ENCODE results near the gene GCK.
A peak's percentile ranks its signal among the peaks of the same experiment; 100 is the strongest.

GCK gene

DNA sequence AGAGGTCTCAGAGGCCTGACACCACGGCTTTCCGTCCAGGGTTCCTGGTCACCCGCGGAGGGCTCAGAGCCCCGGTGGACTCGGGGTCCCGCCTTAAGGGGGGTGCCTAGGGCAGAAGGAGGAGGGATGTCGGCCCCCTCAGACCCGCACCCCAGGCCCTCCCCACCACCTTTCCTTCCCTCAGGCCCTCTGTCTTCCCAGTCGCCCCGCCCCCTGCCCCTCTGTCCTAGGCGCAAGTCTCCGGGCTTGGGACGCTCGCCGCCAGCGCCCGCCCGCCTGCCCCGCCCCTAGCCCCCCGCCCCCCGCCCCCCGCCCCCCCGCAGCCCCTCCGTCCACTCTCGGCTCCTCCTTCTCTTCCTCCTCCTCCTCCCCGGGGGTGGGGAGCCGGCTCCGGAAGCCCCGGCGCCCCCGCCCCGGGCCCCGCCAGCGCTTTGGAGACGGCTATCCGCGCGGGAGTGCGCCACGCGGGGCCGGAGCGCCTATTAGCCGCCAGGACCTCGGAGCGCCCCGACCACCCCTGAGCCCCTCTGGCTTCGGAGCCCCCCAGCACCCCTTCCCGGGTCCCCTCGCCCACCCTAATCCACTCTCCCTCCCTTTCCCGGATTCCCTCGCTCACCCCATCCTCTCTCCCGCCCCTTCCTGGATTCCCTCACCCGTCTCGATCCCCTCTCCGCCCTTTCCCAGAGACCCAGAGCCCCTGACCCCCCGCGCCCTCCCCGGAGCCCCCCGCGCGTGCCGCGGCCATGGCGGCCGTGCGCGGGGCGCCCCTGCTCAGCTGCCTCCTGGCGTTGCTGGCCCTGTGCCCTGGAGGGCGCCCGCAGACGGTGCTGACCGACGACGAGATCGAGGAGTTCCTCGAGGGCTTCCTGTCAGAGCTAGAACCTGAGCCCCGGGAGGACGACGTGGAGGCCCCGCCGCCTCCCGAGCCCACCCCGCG is 85.0 kb downstream of the GCK start, which contains the start of gene AEBP1:
Gene AEBP1, plus strand, starts transcription at position 423 of the 937 bp plus-strand sequence. Its CDS starts 321 bp downstream, at position 744.
- ChIA-PET POLR2A (interaction anchor here (1.2 kb wide), 1 partner anchor 12 kb away, joined by 3 read pairs; no protein-coding TSS in a partner anchor), CTCF (no interaction called here)
- TF ChIP-seq CTBP1 (IDR thresholded peaks at IDR 0.05; ENCODE audit: borderline replicate concordance) (no peak), SP1 (IDR thresholded peaks at IDR 0.05) (no peak), FOXK2 (IDR thresholded peaks at IDR 0.05) (no peak), FOXM1 (IDR thresholded peaks at IDR 0.05; ENCODE audit: borderline replicate concordance) (no peak), L3MBTL2 (conservative IDR thresholded peaks at IDR 0.05) (no peak), NFRKB (IDR thresholded peaks at IDR 0.05) (no peak), ARNT (IDR thresholded peaks at IDR 0.05) (no peak), FOXA1 (IDR thresholded peaks at IDR 0.05) (no peak), SUZ12 (IDR thresholded peaks at IDR 0.05) (no peak)
- no peak for DNase-seq (ENCODE audit: extremely low spot score)

DNA sequence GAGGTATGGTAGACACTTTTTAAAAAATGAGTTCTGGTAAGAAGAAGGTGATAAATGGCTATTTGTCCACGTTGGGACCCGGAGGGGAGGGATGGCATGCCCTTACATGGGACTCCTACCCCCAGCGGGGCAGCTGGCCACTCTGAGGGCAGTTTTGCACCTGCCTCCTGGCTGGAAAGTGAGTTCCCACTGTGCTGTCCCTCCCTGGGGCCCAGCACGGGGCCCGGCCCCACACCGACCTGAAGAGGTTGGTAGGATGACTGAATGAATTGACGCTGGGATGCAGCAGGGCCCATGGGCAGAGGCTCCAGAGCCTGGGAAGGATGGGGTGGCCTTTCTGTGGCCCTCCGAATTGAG is 85.7 kb downstream of the GCK start:
- TF ChIP-seq L3MBTL2 (conservative IDR thresholded peaks at IDR 0.05): no peak
- no peak for TF ChIP-seq FOXK2 (IDR thresholded peaks at IDR 0.05)
- no peak for TF ChIP-seq TARDBP (IDR thresholded peaks at IDR 0.05)
- no peak for TF ChIP-seq FOXA1 (IDR thresholded peaks at IDR 0.05)
- TF ChIP-seq ELF4 (IDR thresholded peaks at IDR 0.05): no peak
- TF ChIP-seq FOXM1 (IDR thresholded peaks at IDR 0.05; ENCODE audit: borderline replicate concordance): no peak
- no peak for TF ChIP-seq LEF1 (IDR thresholded peaks at IDR 0.05; ENCODE audit: borderline replicate concordance)
- TF ChIP-seq, protein P1, sequence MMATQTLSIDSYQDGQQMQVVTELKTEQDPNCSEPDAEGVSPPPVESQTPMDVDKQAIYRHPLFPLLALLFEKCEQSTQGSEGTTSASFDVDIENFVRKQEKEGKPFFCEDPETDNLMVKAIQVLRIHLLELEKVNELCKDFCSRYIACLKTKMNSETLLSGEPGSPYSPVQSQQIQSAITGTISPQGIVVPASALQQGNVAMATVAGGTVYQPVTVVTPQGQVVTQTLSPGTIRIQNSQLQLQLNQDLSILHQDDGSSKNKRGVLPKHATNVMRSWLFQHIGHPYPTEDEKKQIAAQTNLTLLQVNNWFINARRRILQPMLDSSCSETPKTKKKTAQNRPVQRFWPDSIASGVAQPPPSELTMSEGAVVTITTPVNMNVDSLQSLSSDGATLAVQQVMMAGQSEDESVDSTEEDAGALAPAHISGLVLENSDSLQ (IDR thresholded peaks at IDR 0.05): no peak
- TF ChIP-seq SP1 (IDR thresholded peaks at IDR 0.05): no peak
- no peak for TF ChIP-seq ARNT (IDR thresholded peaks at IDR 0.05)
- no peak for TF ChIP-seq SUZ12 (IDR thresholded peaks at IDR 0.05)
- TF ChIP-seq BHLHE40 (IDR thresholded peaks at IDR 0.05; ENCODE audit: borderline replicate concordance): no peak
- no peak for TF ChIP-seq CTBP1 (IDR thresholded peaks at IDR 0.05; ENCODE audit: borderline replicate concordance)
- DNase-seq (ENCODE audit: extremely low spot score): no peak
- CTCF ChIA-PET: no interaction called here
- POLR2A ChIA-PET: no interaction called here

DNA sequence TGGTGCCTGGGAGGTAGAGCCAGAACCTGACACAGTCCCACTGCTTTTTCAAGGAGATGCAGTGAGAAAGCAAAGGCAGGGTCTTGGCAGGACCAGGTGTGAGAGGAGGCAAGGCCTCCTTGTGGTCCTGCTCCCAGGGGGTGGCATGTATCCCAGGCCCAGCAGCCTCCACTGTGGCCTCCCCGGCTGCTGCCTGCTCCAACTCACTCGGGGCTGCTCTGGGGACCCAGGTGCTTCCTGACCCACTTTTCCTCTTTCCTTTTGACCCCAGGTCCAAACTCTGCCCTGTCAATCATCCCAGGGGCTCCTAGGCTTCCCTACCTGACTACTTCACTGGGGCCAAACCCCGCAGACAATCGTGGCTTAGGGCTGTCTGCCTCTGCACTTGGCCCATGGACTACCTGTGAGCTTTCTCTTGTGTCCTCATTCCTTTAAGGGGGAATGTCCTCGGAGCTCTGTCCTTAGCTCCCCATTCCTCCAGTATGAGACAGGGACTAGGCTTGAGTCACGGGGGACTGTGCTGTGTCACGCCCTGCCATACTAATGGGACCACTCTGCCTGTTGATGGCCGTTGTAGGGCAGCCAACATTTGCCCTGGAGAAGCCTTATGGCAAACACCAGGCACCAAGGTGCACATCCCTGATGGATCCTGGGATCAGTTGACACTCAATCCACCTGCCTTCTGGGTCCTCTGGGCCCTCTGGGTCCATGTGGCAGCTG is 86.2 kb downstream of the GCK start:
- ChIA-PET POLR2A (no interaction called here), CTCF (no interaction called here)
- TF ChIP-seq L3MBTL2 (conservative IDR thresholded peaks at IDR 0.05) (no peak), ARNT (IDR thresholded peaks at IDR 0.05) (no peak), FOXM1 (IDR thresholded peaks at IDR 0.05; ENCODE audit: borderline replicate concordance) (no peak), HDGF (IDR thresholded peaks at IDR 0.05; ENCODE audit: borderline replicate concordance) (no peak)
- TF ChIP-seq, protein P1 (IDR thresholded peaks at IDR 0.05): peak; percentile 30; the same call in 1 of the 2 replicates

DNA sequence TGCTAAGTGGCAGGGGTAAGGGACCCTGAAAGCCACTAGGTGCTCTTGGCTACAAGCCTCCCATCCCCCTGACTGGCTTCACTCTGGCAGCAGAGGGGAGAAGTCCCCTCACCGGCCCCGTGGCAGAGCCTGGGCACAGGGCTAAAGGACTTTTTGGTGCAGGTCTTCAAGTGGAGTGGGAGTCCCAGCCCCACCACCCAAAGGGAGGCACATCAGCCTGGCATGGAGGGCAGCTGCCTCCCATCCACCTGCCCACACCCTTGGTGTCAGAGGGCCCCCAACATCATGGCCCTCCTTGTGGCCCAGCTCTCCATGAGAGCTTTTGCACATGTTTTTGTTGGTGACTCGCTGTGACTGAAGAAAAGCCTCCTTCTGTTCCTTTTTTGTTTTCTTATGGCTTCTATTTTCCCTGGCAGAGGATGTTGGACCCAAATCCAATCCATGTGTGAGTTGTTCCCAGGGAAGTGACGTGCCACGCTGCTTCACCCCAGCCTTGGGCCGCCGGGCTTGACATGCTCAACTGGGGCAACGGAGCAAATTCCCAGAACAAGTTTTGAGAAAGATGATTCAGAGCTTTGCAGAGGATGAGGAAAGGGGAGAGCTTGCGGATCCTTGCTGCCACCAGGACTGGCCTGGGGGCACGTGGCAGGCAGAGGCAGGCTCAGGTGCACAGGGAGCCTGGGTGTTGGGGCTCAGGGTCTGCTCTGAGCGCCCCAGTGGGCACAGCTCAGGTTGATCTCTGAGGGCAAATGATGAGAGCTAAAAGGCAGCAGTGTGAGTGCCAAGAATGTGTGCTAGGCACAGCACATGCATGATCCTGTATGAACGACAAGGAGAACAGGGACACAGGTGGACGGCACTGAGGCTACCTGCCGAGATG is 87.0 kb downstream of the GCK start:
- DNase-seq (ENCODE audit: extremely low spot score): no peak
- CTCF ChIA-PET: no interaction called here
- POLR2A ChIA-PET: no interaction called here
- no peak for TF ChIP-seq SUZ12 (IDR thresholded peaks at IDR 0.05)
- no peak for TF ChIP-seq LEF1 (IDR thresholded peaks at IDR 0.05; ENCODE audit: borderline replicate concordance)
- TF ChIP-seq FOXK2 (IDR thresholded peaks at IDR 0.05): no peak
- TF ChIP-seq SP1 (IDR thresholded peaks at IDR 0.05): no peak

More for the DNA sequence above, 86.2 kb downstream of the GCK start:
- no peak for DNase-seq (ENCODE audit: extremely low spot score)

DNA sequence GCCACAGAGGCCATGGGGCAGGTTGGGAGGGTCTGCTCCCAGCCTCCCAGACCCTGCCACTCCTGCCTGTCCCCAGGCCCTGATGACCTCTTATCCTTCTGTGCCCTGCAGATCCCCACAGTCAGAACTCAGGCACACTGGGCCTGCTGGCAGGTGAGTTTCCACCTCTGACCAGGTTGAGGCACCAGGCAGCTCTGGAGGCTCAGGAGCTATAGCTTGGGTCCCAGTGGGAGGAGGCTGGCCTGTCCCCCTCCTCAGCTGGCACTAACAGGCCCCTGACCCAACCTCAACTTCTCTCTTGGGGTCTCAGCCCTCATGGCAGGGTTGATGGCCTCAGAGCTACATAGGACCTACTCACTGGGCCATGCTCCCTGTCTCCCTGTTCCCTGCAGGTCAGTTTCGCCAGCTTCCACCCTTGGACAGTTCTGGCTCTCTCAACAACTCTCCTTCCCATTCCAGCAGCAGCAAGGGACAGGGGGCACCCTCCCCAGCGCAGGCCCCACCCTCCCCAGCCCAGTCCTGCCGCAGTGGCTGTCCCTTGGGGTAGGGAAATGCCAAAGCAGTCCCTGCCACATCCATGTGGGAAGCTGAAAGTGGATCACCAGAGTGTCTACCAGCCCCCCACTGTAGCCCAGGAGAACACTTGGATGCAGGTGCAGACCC is 87.8 kb downstream of the GCK start:
- TF ChIP-seq SUZ12 (IDR thresholded peaks at IDR 0.05) (no peak), NFRKB (IDR thresholded peaks at IDR 0.05) (no peak), ARNT (IDR thresholded peaks at IDR 0.05) (no peak), L3MBTL2 (conservative IDR thresholded peaks at IDR 0.05) (no peak), ELF4 (IDR thresholded peaks at IDR 0.05) (no peak), TARDBP (IDR thresholded peaks at IDR 0.05) (no peak), FOXK2 (IDR thresholded peaks at IDR 0.05) (no peak), FOXM1 (IDR thresholded peaks at IDR 0.05; ENCODE audit: borderline replicate concordance) (no peak), SP1 (IDR thresholded peaks at IDR 0.05) (no peak), LEF1 (IDR thresholded peaks at IDR 0.05; ENCODE audit: borderline replicate concordance) (no peak), ZNF384 (IDR thresholded peaks at IDR 0.05) (no peak), FOXA1 (IDR thresholded peaks at IDR 0.05) (no peak), HDGF (IDR thresholded peaks at IDR 0.05; ENCODE audit: borderline replicate concordance) (no peak), CTBP1 (IDR thresholded peaks at IDR 0.05; ENCODE audit: borderline replicate concordance) (no peak), BHLHE40 (IDR thresholded peaks at IDR 0.05; ENCODE audit: borderline replicate concordance) (no peak)
- TF ChIP-seq, protein P1 (IDR thresholded peaks at IDR 0.05): no peak
- POLR2A ChIA-PET: interaction anchor here (0.7 kb wide), 1 partner anchor 15 kb away, joined by 3 read pairs; no protein-coding TSS in a partner anchor
- DNase-seq (ENCODE audit: extremely low spot score): no peak
- CTCF ChIA-PET: no interaction called here
